GM21360 (cell line): ENCODE measurements around the gene RNF11.
"Not testable (repeated sequence)": the region's sequence is repeated elsewhere in the genome, so short reads cannot be mapped to it uniquely, and the experiment has no call there.

Source experiments
- ATAC-seq: cut with Tn5 transposase; IDR thresholded peaks from one replicate; pipeline ENCODE4 v1.9.1; 2021; ENCODE audit warnings: mild to moderate bottlenecking, moderate library complexity; ENCODE audit not compliant: unreplicated experiment

The RNF11 gene

GRCh38 chr1:51235673-51236530 is at the start of gene RNF11:
RNF11 (plus strand) TSS chr1:51236273; CDS start chr1:51236757, 484 bp downstream.
- ATAC-seq = peak; percentile 81

GRCh38 chr1:51188230-51188629 is 47.8 kb upstream of the RNF11 start:
- no peak for ATAC-seq

DNA sequence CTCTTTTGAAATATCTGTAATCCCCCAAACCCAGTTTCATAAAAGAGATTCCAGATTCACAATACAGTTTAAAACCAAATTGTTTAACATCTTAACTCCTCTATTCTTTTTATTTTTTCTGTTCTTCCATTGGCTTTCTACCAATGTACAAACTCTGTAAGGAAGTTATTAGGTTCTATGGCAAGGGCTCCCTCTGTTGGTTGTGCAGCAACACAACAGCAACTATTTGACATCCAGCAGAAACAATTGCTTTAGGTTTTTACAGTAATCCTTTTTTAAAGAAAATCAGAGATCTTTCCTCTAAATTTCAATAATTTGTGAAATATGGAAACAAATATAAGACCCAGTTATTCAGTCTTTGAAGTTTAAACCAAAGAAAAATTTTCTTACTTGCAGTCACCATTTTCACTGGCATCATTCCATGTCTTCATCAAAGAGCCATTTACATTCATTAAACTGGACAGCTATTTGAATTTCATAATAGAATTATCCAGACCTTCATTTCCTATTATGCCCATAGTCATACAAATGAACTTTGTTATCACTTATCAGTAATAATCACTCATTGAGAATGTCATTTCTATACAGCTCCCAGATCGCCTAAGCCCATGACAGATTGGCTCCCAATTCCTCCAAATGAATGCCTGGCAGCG is 46.5 kb upstream of the RNF11 start:
- ATAC-seq = no peak

- no peak for ATAC-seq
These were observed 45.1 kb upstream of the RNF11 start for GRCh38 chr1:51190961-51191360.

GRCh38 chr1:51192213-51192843 is 43.7 kb upstream of the RNF11 start:
- ATAC-seq = no peak

GRCh38 chr1:51193564-51193963 is 42.5 kb upstream of the RNF11 start:
- no peak for ATAC-seq

GRCh38 chr1:51203121-51203873 is 32.8 kb upstream of the RNF11 start:
- ATAC-seq = peak; percentile 93

- no peak for ATAC-seq
These were observed 32.2 kb upstream of the RNF11 start for GRCh38 chr1:51203874-51204245.

DNA sequence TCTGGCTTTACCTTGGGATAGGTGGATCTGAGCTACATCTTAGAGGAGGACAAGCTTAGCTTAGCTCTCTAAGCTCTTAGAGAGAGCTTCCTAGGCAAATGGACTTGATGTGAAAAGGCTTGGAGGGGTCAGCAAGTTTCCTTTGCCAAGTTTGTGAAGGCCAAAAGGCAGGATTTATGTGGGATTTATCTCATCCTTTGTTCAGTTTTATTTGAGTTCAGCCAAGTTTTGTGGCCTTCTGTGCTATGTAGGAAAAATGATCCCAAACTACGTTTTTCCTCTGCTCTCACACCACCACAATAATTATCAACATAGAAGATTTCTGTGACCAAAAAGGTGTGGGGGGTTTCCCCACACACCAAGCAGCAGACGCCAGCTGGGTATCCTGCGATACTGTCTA is 26.0 kb upstream of the RNF11 start:
- ATAC-seq = no peak

DNA sequence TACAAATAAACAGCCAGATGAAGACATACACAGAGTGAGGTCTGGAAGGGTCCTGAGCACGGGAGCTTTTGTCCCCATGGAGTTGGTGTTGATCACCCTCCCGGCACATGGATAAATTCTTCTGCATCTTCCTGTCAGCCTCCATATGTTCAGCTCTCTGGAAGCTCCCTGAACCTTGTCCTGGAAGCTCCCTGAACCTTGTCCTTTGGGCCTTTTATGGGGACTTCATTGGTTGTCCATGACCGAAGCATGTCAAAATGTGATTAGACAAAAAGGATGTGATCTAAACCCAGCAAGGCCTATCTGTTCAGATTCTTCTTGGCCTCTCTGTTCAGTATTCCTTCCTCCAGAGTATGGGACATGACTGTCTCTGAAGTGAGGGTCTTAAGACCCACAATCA is 25.4 kb upstream of the RNF11 start:
- no peak for ATAC-seq

DNA sequence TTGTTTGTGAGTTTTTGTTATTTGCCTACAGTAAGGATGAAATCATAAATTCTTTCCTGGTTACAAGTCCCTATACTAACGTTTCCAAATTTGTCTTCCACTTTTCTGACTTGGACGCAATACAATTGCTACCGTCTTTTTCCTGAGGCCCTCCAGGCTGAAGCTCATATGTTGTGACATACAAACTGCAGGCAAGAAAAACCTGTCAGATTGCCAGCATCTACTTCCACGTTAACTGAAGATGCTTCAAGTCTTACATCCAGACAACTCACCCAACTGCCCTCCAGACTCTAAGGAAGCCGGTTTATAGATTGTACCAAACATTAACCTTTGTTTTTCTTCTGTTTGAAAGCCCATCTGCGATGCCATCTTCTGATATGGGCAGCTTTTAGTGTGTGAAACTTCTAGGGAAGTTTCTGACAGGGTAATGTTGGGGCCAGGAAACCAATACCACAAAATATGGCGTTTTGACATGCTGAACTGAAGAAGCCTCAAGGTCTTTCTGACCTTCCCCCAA is 21.4 kb upstream of the RNF11 start:
- ATAC-seq = no peak

- no peak for ATAC-seq
These were observed 20.9 kb upstream of the RNF11 start for GRCh38 chr1:51215169-51215568.

GRCh38 chr1:51216631-51217030 is 19.4 kb upstream of the RNF11 start:
- no peak for ATAC-seq

- no peak for ATAC-seq
These were observed 19.0 kb upstream of the RNF11 start for GRCh38 chr1:51217101-51217500.

GRCh38 chr1:51218570-51218969 is 17.5 kb upstream of the RNF11 start:
- ATAC-seq = no peak

GRCh38 chr1:51219022-51219421 is 17.1 kb upstream of the RNF11 start:
- no peak for ATAC-seq

GRCh38 chr1:51221529-51221928 is 14.5 kb upstream of the RNF11 start:
- not testable (repeated sequence) for ATAC-seq

GRCh38 chr1:51222136-51222787 is 13.8 kb upstream of the RNF11 start:
- no peak for ATAC-seq

GRCh38 chr1:51222809-51223208 is 13.3 kb upstream of the RNF11 start:
- no peak for ATAC-seq

GRCh38 chr1:51224255-51224654 is 11.8 kb upstream of the RNF11 start:
- ATAC-seq = no peak
